ENCODE data around the gene LAMA2. TPM values are rescaled to one million over a fixed set of nuclear protein-coding genes. Genes with fewer than 3 reads are reported as not detected.

LAMA2 gene
- total and polyA plus RNA-seq, 4 donors, result 5.2 to 105 (median 45.9) TPM

- Histone ChIP-seq H3K9ac (ENCODE audit: insufficient read depth in 1 of 2, low read length in 2 of 2) (no peak overlapping the region), H3K27ac (ENCODE audit: low read depth in 1 of 2, low read length in 1 of 2) (no peak overlapping the region), H3K9me3 (ENCODE audit: control insufficient read depth in 4 of 4, insufficient read depth in 3 of 4, low read length in 3 of 4) (no peaks in the 10 kb centered on the region), H3K27me3 (ENCODE audit: control insufficient read depth in 3 of 3, insufficient read depth in 3 of 3, low read length in 2 of 3) (no peaks in the 10 kb centered on the region), H3K36me3 (ENCODE audit: control insufficient read depth in 4 of 4, insufficient read depth in 4 of 4, low read length in 4 of 4) (no peaks in the 10 kb centered on the region), H3K4me1 (ENCODE audit: control insufficient read depth in 5 of 5, insufficient read depth in 5 of 5, low read length in 5 of 5) (no peaks in the 10 kb centered on the region), H3K4me3 (no peak overlapping the region)
- no peak for DNase-seq
- TF ChIP-seq CTCF (IDR thresholded peaks at IDR 0.05; ENCODE audit: control extremely low read depth, extremely low read depth), result no peak
- no peak for ATAC-seq (ENCODE audit: insufficient read depth, low FRiP score)
- WGBS, 2 donors, result 86 to 89% methylated on average over 1 of the region's 1 CpG
Observed at GRCh38 chr6:128954308-128955043, 71.5 kb downstream of the LAMA2 start.

- no peak for ATAC-seq (ENCODE audit: insufficient read depth, low FRiP score)
- WGBS, 2 donors, result 53 to 55% methylated on average over 2 of the region's 2 CpGs
Observed at GRCh38 chr6:128963561-128963960, 80.6 kb downstream of the LAMA2 start.

GRCh38 chr6:128964233-128964755, 81.4 kb downstream of the LAMA2 start:
- Histone ChIP-seq H3K9ac (ENCODE audit: insufficient read depth in 1 of 2, low read length in 2 of 2) (no peak overlapping the region), H3K27me3 (ENCODE audit: control insufficient read depth in 3 of 3, insufficient read depth in 3 of 3, low read length in 2 of 3) (no peaks in the 10 kb centered on the region), H3K4me3 (no peak overlapping the region), H3K4me1 (ENCODE audit: control insufficient read depth in 5 of 5, insufficient read depth in 5 of 5, low read length in 5 of 5) (peaks cover 0 to 8% (median 0%) of the 10 kb centered on the region in 5 donors), H3K27ac (ENCODE audit: low read depth in 1 of 2, low read length in 1 of 2) (no peak overlapping the region), H3K9me3 (ENCODE audit: control insufficient read depth in 4 of 4, insufficient read depth in 3 of 4, low read length in 3 of 4) (no peaks in the 10 kb centered on the region), H3K36me3 (ENCODE audit: control insufficient read depth in 4 of 4, insufficient read depth in 4 of 4, low read length in 4 of 4) (no peaks in the 10 kb centered on the region)
- WGBS, 2 donors, result 83 to 89% methylated on average over 1 of the region's 1 CpG
- ATAC-seq (ENCODE audit: insufficient read depth, low FRiP score), result no peak
- DNase-seq, result no peak
- no peak for TF ChIP-seq CTCF (IDR thresholded peaks at IDR 0.05; ENCODE audit: control extremely low read depth, extremely low read depth)

More at GRCh38 chr6:128963561-128963960, 80.6 kb downstream of the LAMA2 start:
- Histone ChIP-seq H3K27ac (ENCODE audit: low read depth in 1 of 2, low read length in 1 of 2) (no peak overlapping the region), H3K9ac (ENCODE audit: insufficient read depth in 1 of 2, low read length in 2 of 2) (no peak overlapping the region), H3K9me3 (ENCODE audit: control insufficient read depth in 4 of 4, insufficient read depth in 3 of 4, low read length in 3 of 4) (no peaks in the 10 kb centered on the region), H3K27me3 (ENCODE audit: control insufficient read depth in 3 of 3, insufficient read depth in 3 of 3, low read length in 2 of 3) (no peaks in the 10 kb centered on the region), H3K4me3 (no peak overlapping the region), H3K36me3 (ENCODE audit: control insufficient read depth in 4 of 4, insufficient read depth in 4 of 4, low read length in 4 of 4) (no peaks in the 10 kb centered on the region), H3K4me1 (ENCODE audit: control insufficient read depth in 5 of 5, insufficient read depth in 5 of 5, low read length in 5 of 5) (peaks cover 0 to 8% (median 0%) of the 10 kb centered on the region in 5 donors)
- no peak for TF ChIP-seq CTCF (IDR thresholded peaks at IDR 0.05; ENCODE audit: control extremely low read depth, extremely low read depth)
- DNase-seq, result no peak
